GM12864 (cell line): ENCODE measurements around the gene RCOR3.
"Not testable (repeated sequence)": the region's sequence is repeated elsewhere in the genome, so short reads cannot be mapped to it uniquely, and the experiment has no call there.

Source experiments
- DNase-seq: peaks from one replicate; pipeline ENCODE4 v3.0.0-alpha.2; 2011; ENCODE audit warnings: low read depth
- H3K4me3 ChIP-seq: 2 replicates; pipeline ENCODE4 v1.5.1; 2011; ENCODE audit warnings: mild to moderate bottlenecking, low read depth, low read length, control low read depth
- CTCF ChIP-seq: IDR thresholded peaks from 2 replicates; pipeline ENCODE4 v1.5.1; 2011; ENCODE audit warnings: low read depth, mild to moderate bottlenecking, moderate library complexity, low read length, control low read depth, inconsistent platforms; ENCODE audit errors: missing control alignments

RCOR3 gene

DNA sequence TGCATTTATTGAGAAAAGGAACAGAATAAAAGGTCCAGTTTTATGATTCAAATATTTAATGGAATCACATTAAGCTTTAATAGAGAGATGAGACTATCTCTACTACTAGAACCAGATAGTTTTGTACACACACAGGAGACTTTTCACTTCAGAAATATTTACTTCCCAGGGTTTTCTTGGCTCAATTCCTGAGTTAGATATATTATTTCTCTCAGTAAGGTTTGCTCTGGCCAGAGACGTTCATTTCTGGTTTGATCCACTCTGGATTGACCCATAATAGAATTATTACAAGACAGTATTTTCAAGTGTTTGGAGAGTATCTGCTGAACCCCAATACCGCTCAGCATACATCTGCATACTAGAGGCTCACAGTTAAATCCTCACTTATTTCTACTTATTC, 1.3 kb upstream of the RCOR3 start:
- no peak for TF ChIP-seq CTCF
- peak overlapping the region; percentile 71 for H3K4me3 ChIP-seq
- DNase-seq: no peak

- H3K4me3 ChIP-seq: peak overlapping the region; percentile 71
- peak; percentile 29 for TF ChIP-seq CTCF
- peak; percentile 40 for DNase-seq
Observed at GRCh38 chr1:211258310-211258755, 833 bp upstream of the RCOR3 start.

GRCh38 chr1:211259638-211260126, 516 bp downstream of the RCOR3 start:
- peak overlapping the region; percentile 93 for H3K4me3 ChIP-seq
- DNase-seq: no peak
- no peak for TF ChIP-seq CTCF

GRCh38 chr1:211260141-211261107, 1.3 kb downstream of the RCOR3 start:
- peak overlapping the region; percentile 93 for H3K4me3 ChIP-seq
- peak; percentile 29 for DNase-seq
- TF ChIP-seq CTCF: no peak

- no peak for TF ChIP-seq CTCF
- H3K4me3 ChIP-seq: peak overlapping the region; percentile 93
Observed at GRCh38 chr1:211261229-211261628, 2.1 kb downstream of the RCOR3 start.

GRCh38 chr1:211263022-211263421, 3.9 kb downstream of the RCOR3 start:
- not testable (repeated sequence) for H3K4me3 ChIP-seq, DNase-seq

More at GRCh38 chr1:211261229-211261628, 2.1 kb downstream of the RCOR3 start:
- no peak for DNase-seq

GRCh38 chr1:211267204-211267857, 8.2 kb downstream of the RCOR3 start:
- no peak overlapping the region for H3K4me3 ChIP-seq
- no peak for DNase-seq
- TF ChIP-seq CTCF: no peak
